HCT116 (cell line): ENCODE data around the gene KIF26A. TPM values are rescaled to one million over a fixed set of nuclear protein-coding genes. Genes with fewer than 3 reads are reported as not detected.

Experiments
- ATAC-seq: fragments of 200-7000 bp; cut with Tn5 transposase; 2 replicates; pipeline ENCODE4 v1.9.1; 2020; ENCODE audit warnings: mild to moderate bottlenecking, moderate library complexity
- BruUV-seq: library from RNA; stranded (reverse); fragments of 400-500 nt; replicated peaks from 2 replicates; lab custom pipeline; 2021; lab: Mats Ljungman, UMichigan
- CTCF ChIA-PET: fragments of 300-600 bp; sonication (Branson Sonifier 250); formaldehyde crosslinking; loops from one replicate; lab custom pipeline; 2021; ENCODE audit warnings: antibody characterized with exemption; lab: Charles Lee
- POLR2A ChIA-PET: fragments of 300-600, 350-600 bp; sonication (Branson Sonifier 250); formaldehyde crosslinking; loops from one replicate; lab custom pipeline; 2021; ENCODE audit warnings: antibody characterized with exemption; lab: Charles Lee
- RAD21 ChIA-PET, 2 experiments: fragments of 300-600 bp; sonication (Branson Sonifier 250); formaldehyde crosslinking; loops; one replicate each; lab custom pipeline; 2023; ENCODE audit warnings: low total read pairs in 2 of 2; ENCODE audit not compliant: uncharacterized antibody in 2 of 2, unreplicated experiment in 2 of 2, low non-redundant PET in 1 of 2; lab: Charles Lee
- DNase-seq: peaks from one replicate; pipeline ENCODE4 v3.0.0-alpha.2; 2010; ENCODE audit warnings: low read depth, low spot score
- H2AFZ ChIP-seq: fragments of 200-600 bp; shearing (Covaris generic), sonication (generic); 2 replicates; pipeline ENCODE4 v1.6.1; 2017; ENCODE audit warnings: low read depth, mixed run types, mixed read lengths, antibody characterized with exemption, low read length; ENCODE audit not compliant: poor library complexity, severe bottlenecking
- H3K27ac ChIP-seq: 2 replicates; pipeline ENCODE4 v1.5.1; 2012; ENCODE audit warnings: low read depth, low read length
- H3K27me3 ChIP-seq: fragments of 200-600 bp; sonication (generic); 2 replicates; pipeline ENCODE4 v1.6.1; 2016; ENCODE audit warnings: mixed run types, low read length, mixed read lengths; ENCODE audit not compliant: insufficient read depth
- H3K36me3 ChIP-seq, 2 experiments: fragments of 200-500 bp in 1 of 2; fragments of 200-600 bp in 1 of 2; sonication (Bioruptor generic) in 1 of 2; sonication (generic) in 1 of 2; 2 replicates each; pipeline versions ENCODE4 v1.5.1 to v1.6.1; 2014 to 2016; ENCODE audit warnings: low read length in 2 of 2, inconsistent platforms in 1 of 2, mixed read lengths in 1 of 2, mixed run types in 1 of 2; ENCODE audit not compliant: insufficient read depth in 2 of 2, control insufficient read depth in 1 of 2
- H3K4me1 ChIP-seq, 2 experiments: fragments of 200-600 bp in 1 of 2; sonication (generic) in 1 of 2; 2 replicates each; pipeline versions ENCODE4 v1.5.1 to v1.6.1; 2012 to 2017; ENCODE audit warnings: low read length in 2 of 2, inconsistent platforms in 1 of 2, mild to moderate bottlenecking in 1 of 2, mixed read lengths in 1 of 2, mixed run types in 1 of 2, moderate library complexity in 1 of 2; ENCODE audit not compliant: insufficient read depth in 2 of 2, control insufficient read depth in 1 of 2
- H3K4me2 ChIP-seq: fragments of 200-600 bp; sonication (generic); 2 replicates; pipeline ENCODE4 v1.6.1; 2017; ENCODE audit warnings: mixed run types, low read length, mixed read lengths
- H3K4me3 ChIP-seq, 2 experiments: fragments of 200-600 bp in 1 of 2; sonication (generic) in 1 of 2; replicated peaks in 1 of 2; 2 replicates each; pipeline ENCODE4 v1.5.1; 2011 to 2016; ENCODE audit warnings: low read length in 2 of 2, control low read depth in 1 of 2, low read depth in 1 of 2, mild to moderate bottlenecking in 1 of 2, mixed read lengths in 1 of 2, mixed run types in 1 of 2
- H3K79me2 ChIP-seq: fragments of 200-600 bp; sonication (generic); 2 replicates; pipeline ENCODE4 v1.6.1; 2017; ENCODE audit warnings: mild to moderate bottlenecking, mixed run types, low read length, moderate library complexity, mixed read lengths; ENCODE audit not compliant: insufficient read depth
- H3K9ac ChIP-seq: fragments of 200-600 bp; sonication (generic); 2 replicates; pipeline ENCODE4 v1.6.1; 2016; ENCODE audit warnings: low read length, mixed read lengths
- H3K9me2 ChIP-seq: fragments of 200-600 bp; sonication (generic), shearing (Covaris generic); 2 replicates; pipeline ENCODE4 v1.6.1; 2017; ENCODE audit warnings: mixed run types, mild to moderate bottlenecking, moderate library complexity; ENCODE audit not compliant: insufficient read depth
- H3K9me3 ChIP-seq, 2 experiments: fragments of 200-500 bp in 1 of 2; fragments of 200-600 bp in 1 of 2; sonication (Bioruptor generic) in 1 of 2; sonication (generic) in 1 of 2; 2 replicates each; pipeline ENCODE4 v1.6.1; 2014 to 2017; ENCODE audit warnings: low read length in 2 of 2, mixed read lengths in 2 of 2, inconsistent platforms in 1 of 2, low read depth in 1 of 2, mild to moderate bottlenecking in 1 of 2, mixed run types in 1 of 2, moderate library complexity in 1 of 2; ENCODE audit not compliant: control insufficient read depth in 1 of 2, insufficient read depth in 1 of 2
- H4K20me1 ChIP-seq: fragments of 200-600 bp; sonication (generic), shearing (Covaris generic); 2 replicates; pipeline ENCODE4 v1.6.1; 2017; ENCODE audit warnings: mixed run types, mild to moderate bottlenecking, moderate library complexity; ENCODE audit not compliant: insufficient read depth
- CBX3 ChIP-seq: IDR thresholded peaks from 2 replicates; pipeline ENCODE4 v1.6.1; 2012; ENCODE audit warnings: low read depth
- CEBPB ChIP-seq: IDR thresholded peaks from 2 replicates; pipeline ENCODE4 v1.6.1; 2012; ENCODE audit warnings: low read depth
- CTCF ChIP-seq, 3 experiments: fragments of 200-600 bp in 1 of 3; sonication (generic) in 1 of 3; IDR thresholded peaks in 2 of 3; conservative IDR thresholded peaks in 1 of 3; 2 replicates each; pipeline ENCODE4 v1.5.1; 2012 to 2017; ENCODE audit warnings: low read depth in 2 of 3, low read length in 2 of 3, antibody characterized with exemption in 1 of 3, borderline replicate concordance in 1 of 3, control low read depth in 1 of 3, mild to moderate bottlenecking in 1 of 3, mixed read lengths in 1 of 3, mixed run types in 1 of 3, moderate library complexity in 1 of 3; ENCODE audit not compliant: insufficient read depth in 1 of 3
- EZH2phosphoT487 ChIP-seq: fragments of 200-600 bp; IDR thresholded peaks from 2 replicates; pipeline ENCODE4 v1.6.1; 2018; ENCODE audit warnings: antibody characterized with exemption, borderline replicate concordance
- FOSL1 ChIP-seq: IDR thresholded peaks from 2 replicates; pipeline ENCODE4 v1.6.1; 2012; ENCODE audit warnings: low read depth
- JUND ChIP-seq: IDR thresholded peaks from 2 replicates; pipeline ENCODE4 v1.6.1; 2012
- POLR2A ChIP-seq: IDR thresholded peaks from 2 replicates; pipeline ENCODE4 v1.7.0; 2011; ENCODE audit warnings: borderline replicate concordance; ENCODE audit not compliant: insufficient read depth, insufficient read length; ENCODE audit errors: extremely low read depth
- SIN3A ChIP-seq: IDR thresholded peaks from 2 replicates; pipeline ENCODE4 v1.6.1; 2012; ENCODE audit warnings: low read depth
- TCF7L2 ChIP-seq: IDR thresholded peaks from 2 replicates; pipeline ENCODE4 v1.7.0; 2011; ENCODE audit warnings: borderline replicate concordance, inconsistent platforms; ENCODE audit not compliant: insufficient read depth, insufficient read length; ENCODE audit errors: extremely low read depth
- YY1 ChIP-seq: IDR thresholded peaks from 2 replicates; pipeline ENCODE4 v1.6.1; 2011; ENCODE audit warnings: low read length, low read depth, moderate library complexity, mild to moderate bottlenecking; ENCODE audit not compliant: insufficient replicate concordance; ENCODE audit errors: extremely low read depth
- ZNF274 ChIP-seq: fragments of 200-500 bp; sonication (Bioruptor generic); IDR thresholded peaks from 2 replicates; pipeline ENCODE4 v1.6.1; 2014; ENCODE audit warnings: mild to moderate bottlenecking, low read depth, low read length, inconsistent platforms
- intact Hi-C: fragments of 100-400 bp; cut with micrococcal nuclease; formaldehyde crosslinking; loops from 2 replicates; pipeline ENCODE4 v1.10.0; 2022
- total RNA-seq: library from RNA; stranded (reverse); gene quantifications from one replicate; pipeline ENCODE4 v1.2.1, GENCODE V29; 2021; ENCODE audit not compliant: unreplicated experiment
- TF ChIP-seq, protein P1 (sequence below): IDR thresholded peaks from 2 replicates; pipeline ENCODE4 v1.6.1; 2012

KIF26A gene
- total RNA-seq, 1 experiment from 2014 or later = 10.2 TPM

DNA sequence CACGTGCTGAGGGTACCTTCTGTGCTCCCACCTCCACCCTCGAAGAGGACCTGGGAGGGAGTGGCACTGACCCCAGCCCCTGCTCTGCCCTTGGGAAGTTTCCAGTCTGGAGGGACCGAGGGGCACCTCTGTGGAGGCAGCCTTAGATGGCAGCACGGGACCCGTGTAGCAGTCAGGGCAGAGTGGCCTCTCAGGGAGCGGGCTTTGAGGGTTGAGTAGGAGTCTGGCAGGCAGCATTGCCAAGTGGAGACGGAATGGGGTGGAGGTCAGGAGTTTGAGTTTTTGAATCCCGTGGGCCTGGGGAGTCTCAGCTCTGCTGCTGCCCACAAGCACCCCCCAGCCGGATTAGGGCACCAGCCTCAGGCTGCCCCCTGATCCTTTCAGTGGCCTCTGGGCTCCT, 21.6 kb downstream of the KIF26A start:
- H3K4me3 ChIP-seq = no peak overlapping the region
- POLR2A ChIA-PET = no interaction called here
- no peaks in the 10 kb centered on the region for H3K9me2 ChIP-seq
- no peaks in the 10 kb centered on the region for H3K9me3 ChIP-seq
- intact Hi-C loops = no loop called here
- TF ChIP-seq CBX3 (no peak), ZNF274 (no peak), EZH2phosphoT487 (no peak), FOSL1 (no peak), YY1 (no peak), CEBPB (no peak), JUND (no peak), TCF7L2 (no peak), CTCF (IDR thresholded peaks at IDR 0.05 in 2 of 3, conservative IDR thresholded peaks at IDR 0.05 in 1 of 3; ENCODE audit: borderline replicate concordance in 1 of 3, insufficient read depth in 1 of 3, low read depth in 2 of 3, low read length in 2 of 3) (no peak), SIN3A (no peak), POLR2A (no peak)
- TF ChIP-seq, protein P1, sequence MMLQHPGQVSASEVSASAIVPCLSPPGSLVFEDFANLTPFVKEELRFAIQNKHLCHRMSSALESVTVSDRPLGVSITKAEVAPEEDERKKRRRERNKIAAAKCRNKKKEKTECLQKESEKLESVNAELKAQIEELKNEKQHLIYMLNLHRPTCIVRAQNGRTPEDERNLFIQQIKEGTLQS = no peak
- TF ChIP-seq, all 23 proteins: peak for 0
- Histone ChIP-seq H3K79me2 (no peaks in the 10 kb centered on the region), H3K27ac (no peak overlapping the region), H3K4me1 (no peaks in the 10 kb centered on the region), H3K9ac (no peak overlapping the region), H3K36me3 (no peaks in the 10 kb centered on the region), H3K27me3 (no peaks in the 10 kb centered on the region), H2AFZ (no peak overlapping the region), H4K20me1 (no peaks in the 10 kb centered on the region), H3K4me2 (no peak overlapping the region)
- no TSS peak for BruUV-seq
- CTCF ChIA-PET = no interaction called here
- RAD21 ChIA-PET = no interaction called here
- ATAC-seq = no peak
- no peak for DNase-seq
